NCI-H1694 (cell line): ENCODE measurements around the gene ITFG2.
"Not testable (repeated sequence)": the region's sequence is repeated elsewhere in the genome, so short reads cannot be mapped to it uniquely, and the experiment has no call there.

Experiments
- DNase-seq: peaks from one replicate; lab custom pipeline; 2025; lab: John Stamatoyannopoulos, UW

The ITFG2 gene

GRCh38 chr12:2863402-2863801 lies 50.9 kb downstream of the ITFG2 start:
- not testable (repeated sequence) for DNase-seq

DNA sequence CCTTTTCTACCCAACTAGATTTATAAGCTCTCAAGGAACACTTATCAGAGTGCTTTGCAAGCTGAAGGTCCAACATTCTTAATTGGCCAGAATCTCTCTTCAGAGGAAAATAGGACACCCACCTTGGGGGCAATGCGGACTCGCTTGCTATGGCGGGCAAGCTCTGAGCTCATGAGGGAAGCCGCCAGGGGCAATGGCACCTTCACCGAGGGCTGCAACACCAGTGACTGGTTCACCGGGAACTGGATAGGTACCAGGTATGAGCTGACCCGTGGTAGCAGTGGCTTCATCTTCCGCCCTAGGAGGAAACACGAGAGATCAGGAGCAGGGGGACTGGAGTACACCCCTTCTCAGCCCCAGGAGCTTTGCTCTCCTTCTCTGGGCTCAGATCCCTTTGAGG lies 51.7 kb downstream of the ITFG2 start:
- DNase-seq, result no peak

- not testable (repeated sequence) for DNase-seq
Measured at GRCh38 chr12:2868986-2869632, 56.6 kb downstream of the ITFG2 start.
